Liver (tissue), 3 donors: ENCODE measurements around the gene EHMT1.

Experiments
- CTCF ChIP-seq: fragments of 150-350 bp; IDR thresholded peaks from 2 replicates; pipeline ENCODE4 v1.5.1; 2017; ENCODE audit warnings: improper control_type of control experiment, low read depth, low read length; ENCODE audit not compliant: missing input control
- EGR1 ChIP-seq, 2 donors: IDR thresholded peaks; 2 replicates each; pipeline ENCODE4 v1.6.1; 2016 to 2018; ENCODE audit warnings: antibody characterized with exemption in 2 of 2, low read depth in 2 of 2
- GABPA ChIP-seq, 2 donors: IDR thresholded peaks in 1 of 2; conservative IDR thresholded peaks in 1 of 2; 2 replicates each; pipeline ENCODE4 v1.6.1; 2016; ENCODE audit warnings: antibody characterized with exemption in 2 of 2, mild to moderate bottlenecking in 1 of 2, moderate library complexity in 1 of 2
- MAX ChIP-seq: IDR thresholded peaks from 2 replicates; pipeline ENCODE4 v1.6.1; 2016; ENCODE audit warnings: antibody characterized with exemption
- RAD21 ChIP-seq, 2 donors: IDR thresholded peaks; 2 replicates each; pipeline ENCODE4 v1.6.1; 2016; ENCODE audit warnings: antibody characterized with exemption in 2 of 2, mild to moderate bottlenecking in 2 of 2
- RXRA ChIP-seq, 2 donors: IDR thresholded peaks; 2 replicates each; pipeline ENCODE4 v1.6.1; 2017 to 2018; ENCODE audit warnings: antibody characterized with exemption in 2 of 2, mild to moderate bottlenecking in 1 of 2
- SP1 ChIP-seq: IDR thresholded peaks from 2 replicates; pipeline ENCODE4 v1.6.1; 2018; ENCODE audit warnings: antibody characterized with exemption, mild to moderate bottlenecking
- TAF1 ChIP-seq: conservative IDR thresholded peaks from 2 replicates; pipeline ENCODE4 v1.6.1; 2016; ENCODE audit warnings: antibody characterized with exemption, mild to moderate bottlenecking
- ZBTB33 ChIP-seq: IDR thresholded peaks from 2 replicates; pipeline ENCODE4 v1.6.1; 2016; ENCODE audit warnings: antibody characterized with exemption
- donor health status: healthy.
- donor health status: healthy.

- TF ChIP-seq RXRA (IDR thresholded peaks at IDR 0.05) (no peak), CTCF (no peak), ZBTB33 (no peak), RAD21 (IDR thresholded peaks at IDR 0.05) (no peak), SP1 (no peak), EGR1 (IDR thresholded peaks at IDR 0.05; ENCODE audit: low read depth in 2 of 2) (no peak), MAX (no peak), TAF1 (no peak), GABPA (IDR thresholded peaks at IDR 0.05 in 1 of 2, conservative IDR thresholded peaks at IDR 0.05 in 1 of 2) (no peak)
Observed at GRCh38 chr9:137705443-137705863, 86.6 kb downstream of the EHMT1 start.
